HepG2 (cell line): ENCODE results near the gene FIS1. TPM values are rescaled to one million over a fixed set of nuclear protein-coding genes. Genes with fewer than 3 reads are reported as not detected.

ENCODE experiments used
- FOXA3 ChIP-seq: IDR thresholded peaks from 2 replicates; pipeline ENCODE4 v1.6.1; 2016; ENCODE audit warnings: missing genetic modification reagents, missing compliant biosample characterization
- GLI4 ChIP-seq: sonication (generic); formaldehyde crosslinking; IDR thresholded peaks from 2 replicates; pipeline ENCODE4 v1.5.1; 2020; ENCODE audit warnings: missing genetic modification reagents, mild to moderate bottlenecking, moderate library complexity, borderline replicate concordance
- HNF4G ChIP-seq, 2 experiments: sonication (generic) in 1 of 2; formaldehyde crosslinking in 1 of 2; IDR thresholded peaks; 2 replicates each; pipeline versions ENCODE4 v1.4.0 to v1.6.1; 2011 to 2020; ENCODE audit warnings: borderline replicate concordance in 2 of 2, low read depth in 2 of 2, mild to moderate bottlenecking in 2 of 2, low read length in 1 of 2, missing genetic modification reagents in 1 of 2, moderate library complexity in 1 of 2
- MIER3 ChIP-seq: IDR thresholded peaks from 2 replicates; pipeline ENCODE4 v1.6.1; 2016; ENCODE audit warnings: missing compliant biosample characterization, borderline replicate concordance
- NFRKB ChIP-seq: fragments of 450-650 bp; IDR thresholded peaks from 2 replicates; pipeline ENCODE4 v1.6.1; 2017
- ONECUT2 ChIP-seq: sonication (generic); formaldehyde crosslinking; IDR thresholded peaks from 2 replicates; pipeline ENCODE4 v1.4.0; 2020; ENCODE audit warnings: missing genetic modification reagents
- RARA ChIP-seq: IDR thresholded peaks from 2 replicates; pipeline ENCODE4 v1.6.1; 2016; ENCODE audit warnings: missing genetic modification reagents, missing compliant biosample characterization
- RNF2 ChIP-seq: fragments of 450-650 bp; conservative IDR thresholded peaks from 2 replicates; pipeline ENCODE4 v1.6.1; 2016; ENCODE audit warnings: low read depth
- SRSF9 ChIP-seq: fragments of 200-400 bp; formaldehyde crosslinking; IDR thresholded peaks from 2 replicates; pipeline ENCODE4 v1.6.1; 2018; ENCODE audit warnings: borderline replicate concordance, mild to moderate bottlenecking, low read depth, low read length; ENCODE audit not compliant: insufficient read depth, poor library complexity, severe bottlenecking
- TBL1XR1 ChIP-seq: fragments of 150-350 bp; IDR thresholded peaks from 2 replicates; pipeline ENCODE4 v1.6.1; 2014; ENCODE audit warnings: borderline replicate concordance, low read length; ENCODE audit not compliant: partially characterized antibody
- THAP11 ChIP-seq: IDR thresholded peaks from 2 replicates; pipeline ENCODE4 v1.6.1; 2016; ENCODE audit warnings: missing biosample characterization, missing genetic modification reagents
- ZNF121 ChIP-seq: sonication (generic); formaldehyde crosslinking; IDR thresholded peaks from 2 replicates; pipeline ENCODE4 v1.5.0; 2020; ENCODE audit warnings: mild to moderate bottlenecking, missing genetic modification reagents
- ZNF33B ChIP-seq: sonication (generic); formaldehyde crosslinking; IDR thresholded peaks from 2 replicates; pipeline ENCODE4 v1.5.1; 2020; ENCODE audit warnings: mild to moderate bottlenecking, missing genetic modification reagents
- ZNF350 ChIP-seq: sonication (generic); formaldehyde crosslinking; IDR thresholded peaks from 2 replicates; pipeline ENCODE4 v1.4.0; 2020; ENCODE audit warnings: mild to moderate bottlenecking, low read depth, missing genetic modification reagents, borderline replicate concordance
- ZNF441 ChIP-seq: sonication (generic); formaldehyde crosslinking; IDR thresholded peaks from 2 replicates; pipeline ENCODE4 v1.7.0; 2021; ENCODE audit warnings: missing genetic modification reagents, borderline replicate concordance
- polyA plus RNA-seq, 8 experiments: library from polyadenylated mRNA; depleted of rRNA in 3 of 8; stranded (reverse) in 7 of 8; unstranded in 1 of 8; fragments of >200 nt; fragmentation: Illumina TruSeq in 4 of 8; extraction: Trizol in 4 of 8; gene quantifications; 2 replicates each; pipeline versions ENCODE4 v1.2.1 to v1.2.3, GENCODE V29; 2011 to 2016; ENCODE audit warnings: low read depth in 4 of 8, missing spikeins in 1 of 8, mixed read lengths in 1 of 8; ENCODE audit not compliant: insufficient read depth in 1 of 8
- total RNA-seq, 5 experiments: library from RNA; depleted of rRNA; stranded (reverse); fragments of >200 nt; fragmentation: Illumina TruSeq; extraction: Trizol; gene quantifications; 2 replicates each; pipeline ENCODE4 v1.2.3, GENCODE V29; 2016; ENCODE audit warnings: low read depth in 1 of 5
- TF ChIP-seq, protein P1 (sequence below): sonication (generic); formaldehyde crosslinking; IDR thresholded peaks from 2 replicates; pipeline ENCODE4 v1.4.0; 2020; ENCODE audit warnings: missing genetic modification reagents
- TF ChIP-seq, protein P2 (sequence below): sonication (generic); formaldehyde crosslinking; IDR thresholded peaks from 2 replicates; pipeline ENCODE4 v1.4.0; 2020; ENCODE audit warnings: mild to moderate bottlenecking, missing genetic modification reagents
- TF ChIP-seq, protein P3 (sequence below): IDR thresholded peaks from 2 replicates; pipeline ENCODE4 v1.6.1; 2016; ENCODE audit warnings: control low read depth
- TF ChIP-seq, protein P4 (sequence below): sonication (generic); formaldehyde crosslinking; IDR thresholded peaks from 2 replicates; pipeline ENCODE4 v1.8.0; 2022; ENCODE audit warnings: mild to moderate bottlenecking, missing genetic modification reagents, moderate library complexity
- TF ChIP-seq, protein P5 (sequence below): sonication (generic); formaldehyde crosslinking; IDR thresholded peaks from 2 replicates; pipeline ENCODE4 v1.8.0; 2022; ENCODE audit warnings: mild to moderate bottlenecking, missing genetic modification reagents, borderline replicate concordance
- TF ChIP-seq, protein P6 (sequence below): sonication (generic); formaldehyde crosslinking; conservative IDR thresholded peaks from 2 replicates; pipeline ENCODE4 v1.8.0; 2022; ENCODE audit warnings: missing genetic modification reagents

Gene FIS1
- total and polyA plus RNA-seq, 2 of the 13 experiments (the other 11 are each of a cell fraction or from before 2014, with no cell fraction given): 97.5 to 101 TPM

DNA sequence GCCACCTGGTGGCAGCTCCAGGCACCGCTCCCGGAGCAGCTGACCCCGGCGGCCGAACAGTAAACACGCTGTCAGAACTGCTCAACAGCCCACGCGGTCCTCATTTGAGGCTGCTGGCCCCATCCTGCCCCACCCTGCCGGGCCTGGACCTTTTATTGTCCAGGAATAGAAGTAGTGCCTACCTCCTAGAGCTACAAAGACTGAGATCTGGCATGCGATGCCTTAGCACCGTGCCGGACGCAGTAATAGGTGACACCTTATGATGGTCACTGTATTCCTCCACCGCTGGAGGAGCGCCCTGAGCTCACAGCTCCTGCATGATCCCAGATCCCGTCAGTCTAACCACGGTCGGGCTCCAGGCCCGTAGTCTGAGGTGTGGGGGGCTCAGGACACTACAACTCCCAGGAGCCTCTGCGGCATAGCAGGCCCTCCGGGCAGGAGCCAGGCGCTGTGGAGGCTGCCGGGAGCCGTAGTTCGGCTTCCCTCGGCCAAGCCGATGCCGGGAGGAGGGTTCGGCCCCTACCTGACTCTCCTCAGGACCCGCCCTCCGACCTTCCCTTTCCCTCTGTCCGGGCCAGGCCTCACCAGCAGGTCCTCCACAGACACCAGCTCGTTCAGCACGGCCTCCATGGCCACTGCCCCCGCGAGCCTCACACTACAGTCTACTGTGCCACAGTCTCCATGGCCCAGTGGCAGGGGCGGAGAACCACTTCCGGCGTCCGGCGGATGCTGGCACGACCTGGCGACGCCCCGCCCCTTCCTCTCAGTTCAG lies at the start of gene FIS1 (continued):
- TF ChIP-seq, protein P1, sequence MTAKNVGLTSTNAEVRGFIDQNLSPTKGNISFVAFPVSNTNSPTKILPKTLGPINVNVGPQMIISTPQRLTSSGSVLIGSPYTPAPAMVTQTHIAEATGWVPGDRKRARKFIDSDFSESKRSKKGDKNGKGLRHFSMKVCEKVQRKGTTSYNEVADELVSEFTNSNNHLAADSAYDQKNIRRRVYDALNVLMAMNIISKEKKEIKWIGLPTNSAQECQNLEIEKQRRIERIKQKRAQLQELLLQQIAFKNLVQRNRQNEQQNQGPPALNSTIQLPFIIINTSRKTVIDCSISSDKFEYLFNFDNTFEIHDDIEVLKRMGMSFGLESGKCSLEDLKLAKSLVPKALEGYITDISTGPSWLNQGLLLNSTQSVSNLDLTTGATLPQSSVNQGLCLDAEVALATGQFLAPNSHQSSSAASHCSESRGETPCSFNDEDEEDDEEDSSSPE: peak; percentile 61
- TF ChIP-seq ZNF33B (CRISPR knock-in tag): no peak
- TF ChIP-seq RARA (CRISPR knock-in tag): peak; percentile 41; the same call in 1 of the 2 replicates
- peak; percentile 70; the same call in 1 of the 2 replicates for TF ChIP-seq GLI4 (CRISPR knock-in tag)
- TF ChIP-seq FOXA3 (CRISPR knock-in tag): peak; percentile 81
- no peak for TF ChIP-seq ONECUT2 (CRISPR knock-in tag)
- TF ChIP-seq ZNF121 (CRISPR knock-in tag): peak; percentile 72
- no peak for TF ChIP-seq HNF4G (IDR thresholded peaks at IDR 0.05; ENCODE audit: borderline replicate concordance, low read depth, low read length)
- TF ChIP-seq HNF4G (CRISPR knock-in tag; IDR thresholded peaks at IDR 0.05; ENCODE audit: borderline replicate concordance, low read depth): peak; percentile 63; the same call in 1 of the 2 replicates
- TF ChIP-seq SRSF9: no peak
- TF ChIP-seq THAP11 (CRISPR knock-in tag): peak; percentile 99
- TF ChIP-seq, protein P2, sequence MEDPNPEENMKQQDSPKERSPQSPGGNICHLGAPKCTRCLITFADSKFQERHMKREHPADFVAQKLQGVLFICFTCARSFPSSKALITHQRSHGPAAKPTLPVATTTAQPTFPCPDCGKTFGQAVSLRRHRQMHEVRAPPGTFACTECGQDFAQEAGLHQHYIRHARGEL (CRISPR knock-in tag): 0 out of 2 replicates have a peak, but pooled peaks have one; percentile 22
- peak; percentile 89 for TF ChIP-seq ZNF350 (CRISPR knock-in tag)
- TF ChIP-seq, protein P3, sequence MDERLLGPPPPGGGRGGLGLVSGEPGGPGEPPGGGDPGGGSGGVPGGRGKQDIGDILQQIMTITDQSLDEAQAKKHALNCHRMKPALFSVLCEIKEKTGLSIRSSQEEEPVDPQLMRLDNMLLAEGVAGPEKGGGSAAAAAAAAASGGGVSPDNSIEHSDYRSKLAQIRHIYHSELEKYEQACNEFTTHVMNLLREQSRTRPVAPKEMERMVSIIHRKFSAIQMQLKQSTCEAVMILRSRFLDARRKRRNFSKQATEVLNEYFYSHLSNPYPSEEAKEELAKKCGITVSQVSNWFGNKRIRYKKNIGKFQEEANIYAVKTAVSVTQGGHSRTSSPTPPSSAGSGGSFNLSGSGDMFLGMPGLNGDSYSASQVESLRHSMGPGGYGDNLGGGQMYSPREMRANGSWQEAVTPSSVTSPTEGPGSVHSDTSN (CRISPR knock-in tag): no peak
- no peak for TF ChIP-seq NFRKB
- TF ChIP-seq RNF2: 0 out of 2 replicates have a peak, but pooled peaks have one; percentile 24
- TF ChIP-seq ZNF441: no peak
- TF ChIP-seq, protein P4, sequence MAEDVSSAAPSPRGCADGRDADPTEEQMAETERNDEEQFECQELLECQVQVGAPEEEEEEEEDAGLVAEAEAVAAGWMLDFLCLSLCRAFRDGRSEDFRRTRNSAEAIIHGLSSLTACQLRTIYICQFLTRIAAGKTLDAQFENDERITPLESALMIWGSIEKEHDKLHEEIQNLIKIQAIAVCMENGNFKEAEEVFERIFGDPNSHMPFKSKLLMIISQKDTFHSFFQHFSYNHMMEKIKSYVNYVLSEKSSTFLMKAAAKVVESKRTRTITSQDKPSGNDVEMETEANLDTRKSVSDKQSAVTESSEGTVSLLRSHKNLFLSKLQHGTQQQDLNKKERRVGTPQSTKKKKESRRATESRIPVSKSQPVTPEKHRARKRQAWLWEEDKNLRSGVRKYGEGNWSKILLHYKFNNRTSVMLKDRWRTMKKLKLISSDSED (CRISPR knock-in tag): no peak
- 0 out of 2 replicates have a peak, but pooled peaks have one; percentile 53 for TF ChIP-seq MIER3 (CRISPR knock-in tag)
- TF ChIP-seq, protein P5, sequence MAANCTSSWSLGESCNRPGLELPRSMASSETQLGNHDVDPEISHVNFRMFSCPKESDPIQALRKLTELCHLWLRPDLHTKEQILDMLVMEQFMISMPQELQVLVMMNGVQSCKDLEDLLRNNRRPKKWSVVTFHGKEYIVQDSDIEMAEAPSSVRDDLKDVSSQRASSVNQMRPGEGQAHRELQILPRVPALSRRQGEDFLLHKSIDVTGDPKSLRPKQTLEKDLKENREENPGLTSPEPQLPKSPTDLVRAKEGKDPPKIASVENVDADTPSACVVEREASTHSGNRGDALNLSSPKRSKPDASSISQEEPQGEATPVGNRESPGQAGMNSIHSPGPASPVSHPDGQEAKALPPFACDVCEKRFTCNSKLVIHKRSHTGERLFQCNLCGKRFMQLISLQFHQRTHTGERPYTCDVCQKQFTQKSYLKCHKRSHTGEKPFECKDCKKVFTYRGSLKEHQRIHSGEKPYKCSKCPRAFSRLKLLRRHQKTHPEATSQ (CRISPR knock-in tag): no peak; the same call in 1 of the 2 replicates
- no peak for TF ChIP-seq TBL1XR1
- TF ChIP-seq, protein P6, sequence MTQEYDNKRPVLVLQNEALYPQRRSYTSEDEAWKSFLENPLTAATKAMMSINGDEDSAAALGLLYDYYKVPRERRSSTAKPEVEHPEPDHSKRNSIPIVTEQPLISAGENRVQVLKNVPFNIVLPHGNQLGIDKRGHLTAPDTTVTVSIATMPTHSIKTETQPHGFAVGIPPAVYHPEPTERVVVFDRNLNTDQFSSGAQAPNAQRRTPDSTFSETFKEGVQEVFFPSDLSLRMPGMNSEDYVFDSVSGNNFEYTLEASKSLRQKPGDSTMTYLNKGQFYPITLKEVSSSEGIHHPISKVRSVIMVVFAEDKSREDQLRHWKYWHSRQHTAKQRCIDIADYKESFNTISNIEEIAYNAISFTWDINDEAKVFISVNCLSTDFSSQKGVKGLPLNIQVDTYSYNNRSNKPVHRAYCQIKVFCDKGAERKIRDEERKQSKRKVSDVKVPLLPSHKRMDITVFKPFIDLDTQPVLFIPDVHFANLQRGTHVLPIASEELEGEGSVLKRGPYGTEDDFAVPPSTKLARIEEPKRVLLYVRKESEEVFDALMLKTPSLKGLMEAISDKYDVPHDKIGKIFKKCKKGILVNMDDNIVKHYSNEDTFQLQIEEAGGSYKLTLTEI: no peak
